ENCODE measurements around the gene SIVA1.

- no peak for TF ChIP-seq CTCF (IDR thresholded peaks at IDR 0.05)
- no peak for TF ChIP-seq POLR2A (IDR thresholded peaks at IDR 0.05)
These were observed 49.6 kb downstream of the SIVA1 start for GRCh38 chr14:104802394-104803184.

Measured in right lobe of liver (tissue), 4 donors.